ENCODE measurements around the gene ANKRD13A.
"Not testable (repeated sequence)": the region's sequence is repeated elsewhere in the genome, so short reads cannot be mapped to it uniquely, and the experiment has no call there.

The ANKRD13A gene

GRCh38 chr12:109986236-109986635, 13.0 kb upstream of the ANKRD13A start:
- not testable (repeated sequence) for DNase-seq

GRCh38 chr12:109987615-109988014, 11.6 kb upstream of the ANKRD13A start:
- DNase-seq: no peak

- DNase-seq: no peak
These were observed 11.0 kb upstream of the ANKRD13A start for GRCh38 chr12:109988274-109988673.

- no peak for DNase-seq
These were observed 10.3 kb upstream of the ANKRD13A start for GRCh38 chr12:109988903-109989302.

- DNase-seq: no peak
These were observed 9.8 kb upstream of the ANKRD13A start for GRCh38 chr12:109989380-109989779.

- no peak for DNase-seq
These were observed 7.6 kb upstream of the ANKRD13A start for GRCh38 chr12:109991586-109991985.

GRCh38 chr12:109993091-109993490, 6.1 kb upstream of the ANKRD13A start:
- no peak for DNase-seq

GRCh38 chr12:109994401-109995175, 4.6 kb upstream of the ANKRD13A start:
- DNase-seq: peak in 1 of 2 donors; percentile 61

GRCh38 chr12:109995361-109995685, 3.9 kb upstream of the ANKRD13A start:
- DNase-seq: no peak

- DNase-seq: peak; percentile 95 to 96
These were observed 3.3 kb upstream of the ANKRD13A start, which contains the start of gene GIT2 for GRCh38 chr12:109995686-109996482. Gene GIT2, minus strand, starts transcription at chr12:109996368. Its CDS starts 144 bp downstream, at chr12:109996224.

GRCh38 chr12:109996483-109996853, 2.8 kb upstream of the ANKRD13A start:
- DNase-seq: no peak

GRCh38 chr12:109997393-109997792, 1.8 kb upstream of the ANKRD13A start:
- no peak for DNase-seq

- no peak for DNase-seq
These were observed 858 bp upstream of the ANKRD13A start for GRCh38 chr12:109998241-109998903.

GRCh38 chr12:109999649-109999971, 380 bp downstream of the ANKRD13A start:
- no peak for DNase-seq

- peak in 1 of 2 donors; percentile 14 for DNase-seq
These were observed 814 bp downstream of the ANKRD13A start for GRCh38 chr12:109999983-110000505.

GRCh38 chr12:110001596-110001995, 2.4 kb downstream of the ANKRD13A start:
- no peak for DNase-seq

- DNase-seq: no peak
These were observed 3.7 kb downstream of the ANKRD13A start for GRCh38 chr12:110002676-110003515.

- DNase-seq: no peak
These were observed 5.4 kb downstream of the ANKRD13A start for GRCh38 chr12:110004598-110004997.

GRCh38 chr12:110005319-110005973, 6.2 kb downstream of the ANKRD13A start:
- DNase-seq: peak in 1 of 2 donors; percentile 40

- DNase-seq: no peak
These were observed 6.9 kb downstream of the ANKRD13A start for GRCh38 chr12:110006115-110006514.

- DNase-seq: no peak
These were observed 8.7 kb downstream of the ANKRD13A start for GRCh38 chr12:110007881-110008280.
